GM19397 (cell line): ENCODE data around the gene KIAA1614.
"Not testable (repeated sequence)": the region's sequence is repeated elsewhere in the genome, so short reads cannot be mapped to it uniquely, and the experiment has no call there.

Source experiments
- ATAC-seq: cut with Tn5 transposase; IDR thresholded peaks from one replicate; pipeline ENCODE4 v1.9.1; 2021; ENCODE audit warnings: mild to moderate bottlenecking, moderate library complexity; ENCODE audit not compliant: unreplicated experiment

The KIAA1614 gene

DNA sequence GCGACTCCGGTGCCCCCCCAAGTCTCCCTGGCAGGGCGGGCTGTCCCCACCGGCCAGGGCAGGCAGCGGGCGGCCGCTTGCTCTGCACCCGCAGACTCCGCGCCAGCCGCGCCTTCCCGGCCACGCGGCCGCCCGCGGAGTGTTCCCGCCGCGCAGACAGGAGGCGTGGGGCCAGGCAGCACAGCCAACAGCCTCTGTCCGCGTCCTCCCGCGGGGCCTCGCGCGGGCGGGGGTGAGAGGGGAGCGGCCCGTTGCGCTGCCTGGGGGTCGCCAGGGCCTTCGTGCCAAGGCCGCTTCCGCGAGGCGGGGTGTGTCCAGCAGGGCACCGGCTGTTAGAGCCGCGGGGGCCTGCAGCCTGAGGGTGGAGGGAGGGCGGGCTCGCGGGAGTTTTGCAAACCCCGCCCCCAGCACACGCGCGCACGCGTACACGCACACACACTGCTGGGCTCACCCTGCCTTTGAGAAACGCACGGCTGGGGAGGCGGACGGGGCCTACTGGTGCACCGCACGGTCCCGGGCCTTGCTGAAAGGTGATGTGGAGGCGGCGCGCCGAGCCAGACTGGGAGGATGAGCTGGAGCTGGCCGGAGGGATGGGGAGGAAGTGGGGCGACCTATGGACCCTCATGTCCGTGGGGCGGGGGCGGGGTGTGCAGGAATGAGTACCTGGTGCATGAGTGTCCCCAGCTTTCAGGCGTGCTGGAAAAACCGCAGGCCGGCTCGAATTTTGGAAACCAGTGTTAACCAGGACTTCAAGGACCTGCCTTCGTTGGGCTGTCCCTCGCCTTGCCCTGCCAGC is 41.5 kb downstream of the KIAA1614 start:
- ATAC-seq: peak; percentile 79

GRCh38 chr1:180954801-180955165 is 42.1 kb downstream of the KIAA1614 start:
- no peak for ATAC-seq

GRCh38 chr1:180956028-180956640 is 43.4 kb downstream of the KIAA1614 start:
- no peak for ATAC-seq

GRCh38 chr1:180959620-180960019 is 46.9 kb downstream of the KIAA1614 start:
- ATAC-seq: not testable (repeated sequence)

DNA sequence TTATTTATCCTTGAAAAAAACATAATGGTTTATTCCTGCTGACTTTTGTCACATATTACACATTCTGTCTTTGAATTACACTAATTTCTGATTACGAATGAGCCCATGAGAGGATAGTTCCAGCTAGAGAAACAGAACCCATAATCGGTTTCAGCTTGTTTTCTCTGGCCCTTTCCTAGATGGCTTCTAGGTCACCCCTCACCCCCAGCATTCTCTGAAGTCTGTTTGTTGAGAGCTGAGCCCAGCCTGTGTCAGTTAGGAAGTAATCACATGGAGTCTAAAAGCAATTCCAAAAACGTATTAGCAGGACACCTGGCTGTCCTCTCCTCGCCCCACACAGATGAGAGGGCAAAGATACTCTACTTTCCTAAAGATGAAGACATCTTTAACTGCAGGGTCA is 48.9 kb downstream of the KIAA1614 start:
- no peak for ATAC-seq

GRCh38 chr1:180962178-180962577 is 49.5 kb downstream of the KIAA1614 start:
- no peak for ATAC-seq

GRCh38 chr1:180964056-180964455 is 51.4 kb downstream of the KIAA1614 start:
- ATAC-seq: no peak

- no peak for ATAC-seq
These were observed 51.9 kb downstream of the KIAA1614 start for GRCh38 chr1:180964595-180964994.

DNA sequence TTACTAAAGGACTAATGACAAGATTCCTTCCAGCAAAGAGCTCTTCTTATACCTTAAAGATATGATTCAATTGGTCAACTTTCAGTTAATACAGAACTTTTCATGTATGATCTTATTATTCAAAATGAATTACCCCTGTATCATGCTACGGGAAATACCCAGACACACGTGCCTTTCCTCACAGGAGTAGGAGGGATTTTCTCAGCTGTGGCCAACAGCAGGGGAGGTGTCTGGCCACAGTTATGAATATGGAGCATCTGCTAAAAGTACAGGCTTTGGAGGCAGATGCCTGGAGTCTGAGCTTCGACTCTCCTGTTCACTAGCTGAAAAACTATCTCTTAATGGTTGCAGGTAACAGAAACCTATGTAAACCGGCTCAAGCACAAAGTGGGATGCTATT is 53.6 kb downstream of the KIAA1614 start:
- no peak for ATAC-seq

GRCh38 chr1:180966744-180967536 is 54.2 kb downstream of the KIAA1614 start:
- no peak for ATAC-seq

GRCh38 chr1:180967558-180967957 is 54.9 kb downstream of the KIAA1614 start:
- ATAC-seq: no peak

- not testable (repeated sequence) for ATAC-seq
These were observed 56.1 kb downstream of the KIAA1614 start for GRCh38 chr1:180968834-180969233.

DNA sequence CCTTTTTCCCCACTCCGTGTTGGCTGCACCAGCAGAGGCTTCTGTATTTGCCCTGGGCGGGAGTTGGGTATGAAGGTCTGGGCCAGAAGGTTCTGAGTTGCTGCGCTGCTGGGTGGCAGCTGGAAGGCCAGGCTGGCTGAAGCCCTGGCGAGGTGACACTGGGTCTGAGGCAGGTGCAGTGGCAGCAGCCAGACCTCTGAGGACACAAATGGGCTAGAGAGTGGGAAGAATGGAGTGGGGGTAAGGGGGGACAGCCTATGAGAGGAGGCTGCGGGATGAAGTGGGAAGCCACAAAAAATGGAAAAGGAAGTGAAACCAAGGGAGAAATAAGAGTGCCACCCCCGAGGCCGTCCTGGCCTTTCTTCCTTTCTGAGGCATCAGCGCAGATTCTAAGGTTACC is 56.7 kb downstream of the KIAA1614 start:
- no peak for ATAC-seq

DNA sequence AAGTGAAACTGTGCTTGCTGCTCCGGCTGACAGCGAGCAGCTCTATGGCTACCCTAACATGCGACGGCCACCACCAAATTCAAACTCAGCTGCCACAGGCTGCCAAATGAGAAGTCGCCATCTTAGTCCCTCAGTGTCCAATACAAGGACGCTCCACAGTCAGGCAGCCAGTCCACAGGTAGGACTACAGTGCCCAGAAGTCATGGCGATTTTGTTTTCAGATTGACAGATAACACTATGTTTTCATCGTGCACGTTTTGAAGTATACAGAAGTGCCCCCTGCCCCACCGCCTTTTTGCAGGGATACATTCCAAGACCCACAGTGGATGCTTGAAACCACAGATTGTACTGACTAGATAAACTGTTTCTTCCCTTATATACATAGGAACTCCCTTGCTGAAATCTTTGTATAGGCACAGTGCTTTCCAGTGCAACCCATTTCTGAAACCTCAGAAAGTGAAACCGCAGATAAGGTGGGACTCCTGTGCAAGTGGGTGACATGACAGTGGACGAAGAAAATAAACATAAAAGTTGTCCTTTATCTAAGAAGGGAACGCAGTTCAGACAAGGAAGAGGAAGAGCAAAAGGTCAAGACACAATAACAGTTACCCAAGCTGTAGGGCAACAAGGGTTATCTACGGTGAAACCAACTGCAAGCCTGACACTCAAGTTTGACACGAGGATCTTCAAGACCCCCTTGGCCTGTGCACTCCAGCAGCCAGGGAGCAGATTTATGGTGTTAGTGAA is 57.8 kb downstream of the KIAA1614 start:
- no peak for ATAC-seq

DNA sequence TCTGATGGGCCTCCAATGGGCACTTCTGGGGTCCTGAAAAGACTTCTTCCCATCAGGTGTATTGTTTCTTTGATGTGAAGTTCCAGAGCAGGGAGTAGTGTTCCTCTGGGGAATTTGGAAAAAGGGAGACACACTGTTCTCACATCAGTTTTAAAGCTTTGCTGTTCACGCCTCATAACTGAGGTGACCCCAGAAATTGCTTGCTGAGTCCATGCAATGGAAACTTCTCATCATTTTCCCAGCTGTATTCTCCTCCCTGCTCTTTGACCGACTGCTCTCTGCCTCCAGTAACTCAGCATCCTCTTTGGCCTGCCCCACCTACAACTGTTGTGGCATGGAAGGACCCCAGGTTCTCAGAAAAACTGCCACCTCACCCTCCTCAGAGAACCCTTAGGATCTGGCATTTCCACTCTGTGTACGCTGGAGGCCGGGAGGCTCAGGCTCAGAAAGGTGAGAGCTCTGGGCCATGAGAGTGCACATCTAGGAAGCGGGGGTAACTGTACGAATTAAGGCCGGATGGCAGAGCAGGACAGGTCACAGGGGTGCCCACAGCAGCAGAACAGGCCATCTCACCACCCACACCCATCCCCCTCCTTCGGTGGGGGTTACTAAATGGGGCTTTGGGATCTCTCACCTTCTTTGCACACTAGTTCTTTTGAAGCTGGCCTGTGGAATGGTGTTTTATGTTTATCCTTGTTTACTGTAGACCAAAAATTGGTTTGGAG is 58.7 kb downstream of the KIAA1614 start:
- no peak for ATAC-seq

DNA sequence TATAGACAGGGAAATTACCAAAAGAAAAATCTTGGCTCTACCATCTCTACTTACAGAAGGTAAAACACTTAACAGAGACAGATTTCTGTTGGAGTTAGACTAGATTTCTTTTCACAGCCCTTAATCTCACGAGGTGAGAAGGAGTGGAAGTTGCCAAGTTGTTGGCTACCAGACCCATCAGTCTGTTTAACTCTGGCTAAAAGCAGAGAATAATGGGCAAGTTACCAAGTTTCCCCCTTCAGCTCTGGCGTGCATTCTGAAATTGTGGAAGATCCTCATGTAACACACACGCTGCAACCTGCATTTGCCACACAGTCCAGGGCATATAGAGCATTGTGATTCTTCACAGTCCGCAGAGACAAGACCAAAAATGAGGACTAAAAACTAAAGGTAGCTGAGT is 60.7 kb downstream of the KIAA1614 start:
- no peak for ATAC-seq

- ATAC-seq: no peak
These were observed 61.5 kb downstream of the KIAA1614 start for GRCh38 chr1:180974236-180974635.

GRCh38 chr1:180975551-180975950 is 62.9 kb downstream of the KIAA1614 start:
- no peak for ATAC-seq

- ATAC-seq: no peak
These were observed 63.5 kb downstream of the KIAA1614 start for GRCh38 chr1:180976191-180976590.

DNA sequence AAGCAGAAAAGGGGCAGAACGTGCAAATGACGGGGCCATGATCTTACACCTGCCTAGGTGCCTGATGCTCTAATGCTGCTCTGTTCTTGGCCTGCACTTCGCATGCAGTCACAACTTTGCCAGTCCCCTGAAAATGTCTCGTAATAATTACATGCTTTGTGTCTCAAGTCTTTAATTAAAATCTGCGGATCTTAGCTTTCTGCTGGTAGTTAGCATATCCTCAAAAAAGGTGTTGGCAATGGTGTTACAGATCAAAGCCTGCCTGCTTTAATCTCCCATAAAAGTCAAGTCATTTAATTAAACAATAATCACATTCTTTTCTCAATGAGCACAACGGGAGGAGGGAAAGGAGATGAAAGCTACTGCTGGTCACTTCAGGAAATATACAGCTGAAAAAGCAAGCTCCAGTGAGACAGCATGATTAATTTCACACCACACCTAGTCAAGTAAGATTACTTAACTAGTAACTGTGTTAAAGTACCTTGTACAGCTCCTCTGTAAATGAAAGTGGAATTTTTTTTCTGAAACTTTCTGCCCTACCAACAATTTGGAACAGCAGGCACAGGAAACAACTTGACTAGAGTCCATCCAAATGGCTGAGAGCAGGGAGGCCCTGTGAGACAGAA is 64.1 kb downstream of the KIAA1614 start:
- no peak for ATAC-seq
